Measurements from ENCODE around the gene RSPO4.

DNA sequence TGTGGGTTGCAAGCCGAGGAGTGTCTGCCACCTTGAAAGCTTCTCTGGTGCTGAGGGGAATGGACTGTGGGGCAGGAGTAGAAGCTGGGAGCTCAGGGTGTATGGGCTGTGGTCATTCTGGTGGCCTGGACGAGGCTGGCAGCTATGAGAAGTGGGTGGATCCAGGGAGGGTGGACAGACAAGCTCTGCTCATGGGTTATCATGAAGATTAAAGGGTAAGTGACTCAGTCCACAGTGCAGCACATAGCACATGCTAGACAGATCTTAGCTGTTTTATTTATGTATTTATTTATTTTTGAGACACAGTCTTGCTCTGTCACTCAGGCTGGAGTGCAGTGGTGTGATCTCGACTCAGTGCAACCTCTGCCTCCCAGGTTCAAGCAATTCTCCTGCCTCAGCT, 13.8 kb downstream of the RSPO4 start:
- TF ChIP-seq, protein P1, sequence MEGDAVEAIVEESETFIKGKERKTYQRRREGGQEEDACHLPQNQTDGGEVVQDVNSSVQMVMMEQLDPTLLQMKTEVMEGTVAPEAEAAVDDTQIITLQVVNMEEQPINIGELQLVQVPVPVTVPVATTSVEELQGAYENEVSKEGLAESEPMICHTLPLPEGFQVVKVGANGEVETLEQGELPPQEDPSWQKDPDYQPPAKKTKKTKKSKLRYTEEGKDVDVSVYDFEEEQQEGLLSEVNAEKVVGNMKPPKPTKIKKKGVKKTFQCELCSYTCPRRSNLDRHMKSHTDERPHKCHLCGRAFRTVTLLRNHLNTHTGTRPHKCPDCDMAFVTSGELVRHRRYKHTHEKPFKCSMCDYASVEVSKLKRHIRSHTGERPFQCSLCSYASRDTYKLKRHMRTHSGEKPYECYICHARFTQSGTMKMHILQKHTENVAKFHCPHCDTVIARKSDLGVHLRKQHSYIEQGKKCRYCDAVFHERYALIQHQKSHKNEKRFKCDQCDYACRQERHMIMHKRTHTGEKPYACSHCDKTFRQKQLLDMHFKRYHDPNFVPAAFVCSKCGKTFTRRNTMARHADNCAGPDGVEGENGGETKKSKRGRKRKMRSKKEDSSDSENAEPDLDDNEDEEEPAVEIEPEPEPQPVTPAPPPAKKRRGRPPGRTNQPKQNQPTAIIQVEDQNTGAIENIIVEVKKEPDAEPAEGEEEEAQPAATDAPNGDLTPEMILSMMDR (IDR thresholded peaks at IDR 0.05 in 4 of 5, conservative IDR thresholded peaks at IDR 0.05 in 1 of 5) = no peak
- no peak for TF ChIP-seq POLR2A (IDR thresholded peaks at IDR 0.05)
